HCT116 (cell line): ENCODE data around the gene ERP29. TPM values are rescaled to one million over a fixed set of nuclear protein-coding genes. Genes with fewer than 3 reads are reported as not detected.

Experiments used
- ATAC-seq: fragments of 200-7000 bp; cut with Tn5 transposase; 2 replicates; pipeline ENCODE4 v1.9.1; 2020; ENCODE audit warnings: mild to moderate bottlenecking, moderate library complexity
- BruUV-seq: library from RNA; stranded (reverse); fragments of 400-500 nt; replicated peaks from 2 replicates; lab custom pipeline; 2021; lab: Mats Ljungman, UMichigan
- CTCF ChIA-PET: fragments of 300-600 bp; sonication (Branson Sonifier 250); formaldehyde crosslinking; loops from one replicate; lab custom pipeline; 2021; ENCODE audit warnings: antibody characterized with exemption; lab: Charles Lee
- POLR2A ChIA-PET: fragments of 300-600, 350-600 bp; sonication (Branson Sonifier 250); formaldehyde crosslinking; loops from one replicate; lab custom pipeline; 2021; ENCODE audit warnings: antibody characterized with exemption; lab: Charles Lee
- RAD21 ChIA-PET, 2 experiments: fragments of 300-600 bp; sonication (Branson Sonifier 250); formaldehyde crosslinking; loops; one replicate each; lab custom pipeline; 2023; ENCODE audit warnings: low total read pairs in 2 of 2; ENCODE audit not compliant: uncharacterized antibody in 2 of 2, unreplicated experiment in 2 of 2, low non-redundant PET in 1 of 2; lab: Charles Lee
- DNase-seq: peaks from one replicate; pipeline ENCODE4 v3.0.0-alpha.2; 2010; ENCODE audit warnings: low read depth, low spot score
- H2AFZ ChIP-seq: fragments of 200-600 bp; shearing (Covaris generic), sonication (generic); 2 replicates; pipeline ENCODE4 v1.6.1; 2017; ENCODE audit warnings: low read depth, mixed run types, mixed read lengths, antibody characterized with exemption, low read length; ENCODE audit not compliant: poor library complexity, severe bottlenecking
- H3K27ac ChIP-seq: 2 replicates; pipeline ENCODE4 v1.5.1; 2012; ENCODE audit warnings: low read depth, low read length
- H3K27me3 ChIP-seq: fragments of 200-600 bp; sonication (generic); 2 replicates; pipeline ENCODE4 v1.6.1; 2016; ENCODE audit warnings: mixed run types, low read length, mixed read lengths; ENCODE audit not compliant: insufficient read depth
- H3K36me3 ChIP-seq, 2 experiments: fragments of 200-500 bp in 1 of 2; fragments of 200-600 bp in 1 of 2; sonication (Bioruptor generic) in 1 of 2; sonication (generic) in 1 of 2; 2 replicates each; pipeline versions ENCODE4 v1.5.1 to v1.6.1; 2014 to 2016; ENCODE audit warnings: low read length in 2 of 2, inconsistent platforms in 1 of 2, mixed read lengths in 1 of 2, mixed run types in 1 of 2; ENCODE audit not compliant: insufficient read depth in 2 of 2, control insufficient read depth in 1 of 2
- H3K4me1 ChIP-seq, 2 experiments: fragments of 200-600 bp in 1 of 2; sonication (generic) in 1 of 2; 2 replicates each; pipeline versions ENCODE4 v1.5.1 to v1.6.1; 2012 to 2017; ENCODE audit warnings: low read length in 2 of 2, inconsistent platforms in 1 of 2, mild to moderate bottlenecking in 1 of 2, mixed read lengths in 1 of 2, mixed run types in 1 of 2, moderate library complexity in 1 of 2; ENCODE audit not compliant: insufficient read depth in 2 of 2, control insufficient read depth in 1 of 2
- H3K4me2 ChIP-seq: fragments of 200-600 bp; sonication (generic); 2 replicates; pipeline ENCODE4 v1.6.1; 2017; ENCODE audit warnings: mixed run types, low read length, mixed read lengths
- H3K4me3 ChIP-seq, 2 experiments: fragments of 200-600 bp in 1 of 2; sonication (generic) in 1 of 2; replicated peaks in 1 of 2; 2 replicates each; pipeline ENCODE4 v1.5.1; 2011 to 2016; ENCODE audit warnings: low read length in 2 of 2, control low read depth in 1 of 2, low read depth in 1 of 2, mild to moderate bottlenecking in 1 of 2, mixed read lengths in 1 of 2, mixed run types in 1 of 2
- H3K79me2 ChIP-seq: fragments of 200-600 bp; sonication (generic); 2 replicates; pipeline ENCODE4 v1.6.1; 2017; ENCODE audit warnings: mild to moderate bottlenecking, mixed run types, low read length, moderate library complexity, mixed read lengths; ENCODE audit not compliant: insufficient read depth
- H3K9ac ChIP-seq: fragments of 200-600 bp; sonication (generic); 2 replicates; pipeline ENCODE4 v1.6.1; 2016; ENCODE audit warnings: low read length, mixed read lengths
- H3K9me2 ChIP-seq: fragments of 200-600 bp; sonication (generic), shearing (Covaris generic); 2 replicates; pipeline ENCODE4 v1.6.1; 2017; ENCODE audit warnings: mixed run types, mild to moderate bottlenecking, moderate library complexity; ENCODE audit not compliant: insufficient read depth
- H3K9me3 ChIP-seq, 2 experiments: fragments of 200-500 bp in 1 of 2; fragments of 200-600 bp in 1 of 2; sonication (Bioruptor generic) in 1 of 2; sonication (generic) in 1 of 2; 2 replicates each; pipeline ENCODE4 v1.6.1; 2014 to 2017; ENCODE audit warnings: low read length in 2 of 2, mixed read lengths in 2 of 2, inconsistent platforms in 1 of 2, low read depth in 1 of 2, mild to moderate bottlenecking in 1 of 2, mixed run types in 1 of 2, moderate library complexity in 1 of 2; ENCODE audit not compliant: control insufficient read depth in 1 of 2, insufficient read depth in 1 of 2
- H4K20me1 ChIP-seq: fragments of 200-600 bp; sonication (generic), shearing (Covaris generic); 2 replicates; pipeline ENCODE4 v1.6.1; 2017; ENCODE audit warnings: mixed run types, mild to moderate bottlenecking, moderate library complexity; ENCODE audit not compliant: insufficient read depth
- CBX3 ChIP-seq: IDR thresholded peaks from 2 replicates; pipeline ENCODE4 v1.6.1; 2012; ENCODE audit warnings: low read depth
- CEBPB ChIP-seq: IDR thresholded peaks from 2 replicates; pipeline ENCODE4 v1.6.1; 2012; ENCODE audit warnings: low read depth
- CTCF ChIP-seq, 3 experiments: fragments of 200-600 bp in 1 of 3; sonication (generic) in 1 of 3; IDR thresholded peaks in 2 of 3; conservative IDR thresholded peaks in 1 of 3; 2 replicates each; pipeline ENCODE4 v1.5.1; 2012 to 2017; ENCODE audit warnings: low read depth in 2 of 3, low read length in 2 of 3, antibody characterized with exemption in 1 of 3, borderline replicate concordance in 1 of 3, control low read depth in 1 of 3, mild to moderate bottlenecking in 1 of 3, mixed read lengths in 1 of 3, mixed run types in 1 of 3, moderate library complexity in 1 of 3; ENCODE audit not compliant: insufficient read depth in 1 of 3
- EGR1 ChIP-seq: IDR thresholded peaks from 2 replicates; pipeline ENCODE4 v1.6.1; 2012; ENCODE audit warnings: low read depth
- ELF1 ChIP-seq: IDR thresholded peaks from 2 replicates; pipeline ENCODE4 v1.6.1; 2012; ENCODE audit warnings: low read depth, borderline replicate concordance
- EZH2 ChIP-seq: fragments of 200-600 bp; sonication (generic); IDR thresholded peaks from 2 replicates; pipeline ENCODE4 v1.6.1; 2017; ENCODE audit warnings: antibody characterized with exemption, mixed run types
- EZH2phosphoT487 ChIP-seq: fragments of 200-600 bp; IDR thresholded peaks from 2 replicates; pipeline ENCODE4 v1.6.1; 2018; ENCODE audit warnings: antibody characterized with exemption, borderline replicate concordance
- FOSL1 ChIP-seq: IDR thresholded peaks from 2 replicates; pipeline ENCODE4 v1.6.1; 2012; ENCODE audit warnings: low read depth
- JUND ChIP-seq: IDR thresholded peaks from 2 replicates; pipeline ENCODE4 v1.6.1; 2012
- MAX ChIP-seq: IDR thresholded peaks from 2 replicates; pipeline ENCODE4 v1.6.1; 2012
- POLR2A ChIP-seq: IDR thresholded peaks from 2 replicates; pipeline ENCODE4 v1.7.0; 2011; ENCODE audit warnings: borderline replicate concordance; ENCODE audit not compliant: insufficient read depth, insufficient read length; ENCODE audit errors: extremely low read depth
- RAD21 ChIP-seq: IDR thresholded peaks from 2 replicates; pipeline ENCODE4 v1.6.1; 2012; ENCODE audit warnings: low read depth, mild to moderate bottlenecking
- REST ChIP-seq: IDR thresholded peaks from 2 replicates; pipeline ENCODE4 v1.6.1; 2012; ENCODE audit warnings: low read depth
- SP1 ChIP-seq: IDR thresholded peaks from 2 replicates; pipeline ENCODE4 v1.6.1; 2012; ENCODE audit warnings: low read depth
- SRF ChIP-seq: IDR thresholded peaks from 2 replicates; pipeline ENCODE4 v1.6.1; 2012; ENCODE audit warnings: low read depth
- TCF7L2 ChIP-seq: IDR thresholded peaks from 2 replicates; pipeline ENCODE4 v1.7.0; 2011; ENCODE audit warnings: borderline replicate concordance, inconsistent platforms; ENCODE audit not compliant: insufficient read depth, insufficient read length; ENCODE audit errors: extremely low read depth
- ZBTB33 ChIP-seq: IDR thresholded peaks from 2 replicates; pipeline ENCODE4 v1.6.1; 2011; ENCODE audit warnings: mild to moderate bottlenecking, low read length, moderate library complexity; ENCODE audit not compliant: insufficient replicate concordance; ENCODE audit errors: extremely low read depth
- ZFX ChIP-seq: fragments of 450-650 bp; IDR thresholded peaks from 2 replicates; pipeline ENCODE4 v1.6.1; 2017
- ZNF274 ChIP-seq: fragments of 200-500 bp; sonication (Bioruptor generic); IDR thresholded peaks from 2 replicates; pipeline ENCODE4 v1.6.1; 2014; ENCODE audit warnings: mild to moderate bottlenecking, low read depth, low read length, inconsistent platforms
- intact Hi-C: fragments of 100-400 bp; cut with micrococcal nuclease; formaldehyde crosslinking; loops from 2 replicates; pipeline ENCODE4 v1.10.0; 2022
- total RNA-seq: library from RNA; stranded (reverse); gene quantifications from one replicate; pipeline ENCODE4 v1.2.1, GENCODE V29; 2021; ENCODE audit not compliant: unreplicated experiment

The ERP29 gene
- total RNA-seq, 1 experiment from 2014 or later = 130 TPM

GRCh38 chr12:111998015-111998414 lies 15.2 kb upstream of the ERP29 start:
- no peaks in the 10 kb centered on the region for H3K79me2 ChIP-seq
- no peak for ATAC-seq
- H3K4me3 ChIP-seq = no peak overlapping the region
- no peaks in the 10 kb centered on the region for H3K9me3 ChIP-seq
- H3K4me1 ChIP-seq = 0 out of 4 replicates have a peak, but pooled peaks cover 2 to 5% of the 10 kb centered on the region in 2 experiments
- BruUV-seq = no TSS peak
- H3K27ac ChIP-seq = no peak overlapping the region
- H3K9me2 ChIP-seq = no peaks in the 10 kb centered on the region
- ChIA-PET POLR2A (no interaction called here), CTCF (no interaction called here), RAD21 (no interaction called here)
- no peaks in the 10 kb centered on the region for H4K20me1 ChIP-seq
- H2AFZ ChIP-seq = no peak overlapping the region
- no peaks in the 10 kb centered on the region for H3K36me3 ChIP-seq
- TF ChIP-seq REST = no peak
- TF ChIP-seq CEBPB = no peak
- TF ChIP-seq SP1 = no peak
- TF ChIP-seq CTCF (IDR thresholded peaks at IDR 0.05 in 2 of 3, conservative IDR thresholded peaks at IDR 0.05 in 1 of 3; ENCODE audit: borderline replicate concordance in 1 of 3, insufficient read depth in 1 of 3, low read depth in 2 of 3, low read length in 2 of 3) = no peak
- no peak for TF ChIP-seq EZH2phosphoT487
- TF ChIP-seq EGR1 = no peak
- no peak for TF ChIP-seq EZH2
- TF ChIP-seq ZFX = no peak
- no peak for TF ChIP-seq JUND
- no peak for TF ChIP-seq POLR2A
- TF ChIP-seq RAD21 = no peak
- TF ChIP-seq CBX3 = no peak
- TF ChIP-seq SRF = no peak
- no peak for TF ChIP-seq MAX
- no peak for TF ChIP-seq FOSL1
- TF ChIP-seq ZNF274 = no peak
- no peak for TF ChIP-seq ELF1
- no peak for TF ChIP-seq ZBTB33
- no peak for TF ChIP-seq TCF7L2
- H3K27me3 ChIP-seq = no peaks in the 10 kb centered on the region
- no peak for DNase-seq
- intact Hi-C loops = no loop called here
- no peak overlapping the region for H3K4me2 ChIP-seq
- H3K9ac ChIP-seq = no peak overlapping the region
